NCI-H2107 (cell line): ENCODE data around the gene AGBL4.
"Not testable (repeated sequence)": the region's sequence is repeated elsewhere in the genome, so short reads cannot be mapped to it uniquely, and the experiment has no call there.

Experiments used
- DNase-seq: peaks from one replicate; lab custom pipeline; 2025; lab: John Stamatoyannopoulos, UW

Gene AGBL4

DNA sequence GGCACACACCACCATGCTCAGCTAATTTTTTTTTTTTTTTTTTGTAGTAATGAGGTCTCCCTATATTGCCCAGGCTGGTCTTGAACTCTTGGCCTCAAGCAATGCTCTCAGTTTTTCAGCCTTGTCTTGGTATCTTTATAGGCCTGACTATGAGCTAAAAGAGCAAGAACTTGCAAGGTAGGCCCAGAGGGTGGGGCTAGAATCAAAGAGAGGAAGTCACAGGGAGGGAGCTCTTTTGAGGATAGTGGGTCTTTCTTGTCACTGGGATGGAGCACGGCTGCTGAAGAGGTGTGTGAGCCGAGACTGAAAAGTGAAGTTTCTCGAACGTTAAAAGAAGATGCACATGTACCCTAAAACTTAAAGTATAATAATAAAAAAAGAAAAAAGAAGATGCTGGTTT lies 987.1 kb downstream of the AGBL4 start:
- DNase-seq, result no peak

DNA sequence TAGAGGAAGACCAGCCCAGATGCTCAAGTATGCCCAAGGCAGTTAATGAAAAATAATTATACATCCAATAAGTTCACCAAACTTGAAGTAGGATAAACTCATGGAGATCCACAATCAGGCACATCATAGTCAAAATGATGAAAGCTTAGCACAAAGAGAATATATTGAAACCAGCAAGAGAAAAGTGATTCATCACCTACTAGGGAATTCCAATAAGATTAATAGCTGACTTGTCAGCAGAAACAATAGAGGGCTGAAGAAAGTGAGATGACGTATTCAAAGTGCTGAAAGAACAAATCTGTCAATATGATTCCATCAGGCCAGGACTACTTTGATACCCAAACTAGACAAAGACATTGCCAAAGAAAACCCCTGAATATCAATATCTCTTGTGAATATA lies 995.4 kb downstream of the AGBL4 start:
- DNase-seq, result no peak

GRCh38 chr1:49026230-49026811 lies 997.4 kb downstream of the AGBL4 start:
- DNase-seq, result no peak

GRCh38 chr1:49016030-49016977 lies 1007.5 kb downstream of the AGBL4 start:
- DNase-seq, result no peak

- DNase-seq, result no peak
These were observed 1010.7 kb downstream of the AGBL4 start for GRCh38 chr1:49013079-49013478.

DNA sequence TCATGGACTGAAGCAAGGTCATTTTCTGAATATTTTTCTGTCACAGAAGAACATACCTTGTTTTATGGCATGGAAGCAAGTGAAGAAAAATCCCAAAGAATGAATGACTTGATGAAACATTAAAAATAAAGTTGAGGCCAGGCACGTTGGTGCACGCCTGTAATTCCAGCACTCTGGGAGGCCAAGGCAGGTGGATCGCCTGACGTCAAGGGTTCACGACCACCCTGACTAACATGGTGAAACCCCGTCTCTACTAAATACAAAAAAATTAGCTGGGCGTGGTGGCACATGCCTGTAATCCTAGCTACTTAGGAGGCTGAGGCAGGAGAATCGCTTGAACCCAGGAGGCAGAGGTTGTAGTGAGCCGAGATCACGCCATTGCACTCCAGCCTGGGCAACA lies 1020.8 kb downstream of the AGBL4 start:
- DNase-seq, result not testable (repeated sequence)

DNA sequence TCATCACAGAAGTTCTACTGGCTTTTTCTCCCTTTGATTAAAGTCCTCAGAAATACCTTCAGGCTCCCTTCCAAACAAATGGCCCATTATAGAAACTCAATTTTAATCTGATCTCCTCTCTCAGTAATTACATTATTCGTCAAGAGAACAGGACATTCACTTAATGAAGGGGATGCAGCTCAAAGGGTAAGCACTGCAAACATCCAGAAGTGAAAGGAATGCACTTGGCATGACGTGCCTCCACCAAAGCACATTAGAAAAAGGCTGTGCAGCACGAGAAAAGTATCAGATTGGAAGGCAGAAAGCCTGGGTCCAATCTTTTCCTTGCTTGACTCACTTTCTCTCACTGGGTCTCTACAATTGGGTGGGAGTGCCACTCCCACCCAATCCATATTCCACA lies 1024.4 kb downstream of the AGBL4 start:
- no peak for DNase-seq

- DNase-seq, result no peak
These were observed 1027.4 kb downstream of the AGBL4 start for GRCh38 chr1:48996311-48996710.

- DNase-seq, result no peak
These were observed 1035.0 kb downstream of the AGBL4 start for GRCh38 chr1:48988633-48989197.

DNA sequence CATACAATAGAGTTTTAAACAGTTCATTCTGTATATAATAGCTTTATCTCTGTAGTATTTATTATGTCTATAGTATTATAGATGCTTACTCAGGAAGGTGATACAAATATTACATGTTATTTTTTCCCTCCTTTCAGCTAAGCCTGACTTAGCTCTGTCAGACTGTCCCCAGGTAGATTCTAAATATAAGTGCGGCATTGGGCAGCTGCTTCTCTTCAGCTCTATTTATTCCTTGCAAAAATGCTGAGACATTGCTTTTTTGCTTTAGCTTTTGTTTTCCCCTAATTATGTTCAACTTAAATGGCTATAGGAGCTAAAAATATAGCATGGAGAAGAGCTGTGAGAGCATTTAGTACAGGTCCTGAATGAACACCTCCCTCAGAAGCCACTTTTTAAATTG lies 1043.8 kb downstream of the AGBL4 start:
- DNase-seq, result no peak

DNA sequence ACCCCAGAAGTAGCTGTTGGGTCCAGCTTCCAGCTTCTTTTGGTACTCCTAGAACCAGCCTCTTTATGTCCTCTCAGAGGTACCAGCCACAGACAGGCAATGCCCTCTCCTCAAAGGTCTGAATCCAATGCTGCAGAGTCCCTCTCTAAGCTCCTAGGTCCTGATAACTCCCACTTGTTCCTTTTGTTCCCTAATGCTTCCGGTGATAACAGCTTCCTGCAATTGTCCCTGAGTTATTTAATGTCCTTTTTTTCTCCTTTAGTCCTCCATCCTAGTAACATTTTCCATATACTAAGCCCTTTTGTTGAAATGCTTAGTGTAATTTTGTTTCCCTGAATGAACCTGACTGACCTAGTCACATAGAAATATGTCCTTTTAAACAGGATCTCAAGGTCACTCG lies 1045.3 kb downstream of the AGBL4 start:
- DNase-seq, result no peak

DNA sequence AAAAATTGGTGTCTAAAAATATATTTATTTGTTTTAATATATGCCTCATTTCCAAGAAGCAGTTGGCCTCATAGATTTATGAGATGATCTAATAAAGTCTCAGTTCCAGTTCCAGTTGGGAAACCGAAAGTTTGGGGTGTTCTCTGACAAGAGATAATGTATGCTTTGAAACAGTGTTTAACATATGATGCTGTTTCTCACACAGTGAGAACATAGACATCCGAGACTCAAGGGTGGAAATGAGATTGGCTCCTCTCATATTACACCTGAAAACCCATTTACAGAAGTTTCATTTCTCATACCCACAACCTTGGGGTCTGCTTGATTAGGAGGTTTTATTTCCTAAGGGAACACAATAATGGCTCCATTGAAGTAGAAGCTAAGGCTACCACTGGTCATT lies 1046.5 kb downstream of the AGBL4 start:
- DNase-seq, result no peak

DNA sequence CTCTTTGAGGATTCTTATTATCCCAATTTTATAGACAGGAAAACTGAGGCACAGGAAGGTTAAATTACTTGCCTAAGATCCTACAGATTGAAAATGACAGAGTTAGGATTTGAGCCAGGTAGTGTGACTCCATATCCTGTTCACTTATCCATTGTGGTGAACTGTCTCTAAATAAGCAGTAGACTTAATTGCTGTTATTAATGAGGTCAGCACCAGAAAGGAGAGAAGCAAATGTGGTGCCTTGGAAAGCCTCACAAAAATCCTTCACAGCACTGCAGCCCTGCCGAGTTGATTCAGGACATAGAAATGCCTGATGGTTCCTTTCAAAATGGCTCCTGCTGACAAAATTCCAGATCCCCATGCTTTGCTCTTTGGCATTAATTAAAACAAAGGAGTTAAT lies 1053.8 kb downstream of the AGBL4 start:
- DNase-seq, result no peak

DNA sequence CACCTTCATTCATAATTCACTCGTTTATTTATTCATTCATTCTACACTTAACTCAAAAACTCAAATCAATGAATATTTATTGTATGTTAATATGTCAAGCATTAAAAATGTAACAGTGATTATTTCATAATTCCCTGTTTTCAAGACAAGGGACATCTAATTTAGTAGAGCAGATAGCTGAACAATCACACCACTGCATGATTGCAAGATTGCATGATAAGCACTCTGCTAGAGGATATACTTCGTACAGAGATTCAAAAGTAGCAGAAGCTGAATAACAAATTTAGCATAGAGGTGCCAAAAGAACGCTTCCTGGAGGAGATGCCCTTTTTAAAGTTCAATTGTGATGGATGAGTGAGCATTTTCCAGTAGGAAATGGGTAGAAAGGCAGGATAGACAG lies 1056.4 kb downstream of the AGBL4 start:
- no peak for DNase-seq

GRCh38 chr1:48966583-48966982 lies 1057.2 kb downstream of the AGBL4 start:
- no peak for DNase-seq

DNA sequence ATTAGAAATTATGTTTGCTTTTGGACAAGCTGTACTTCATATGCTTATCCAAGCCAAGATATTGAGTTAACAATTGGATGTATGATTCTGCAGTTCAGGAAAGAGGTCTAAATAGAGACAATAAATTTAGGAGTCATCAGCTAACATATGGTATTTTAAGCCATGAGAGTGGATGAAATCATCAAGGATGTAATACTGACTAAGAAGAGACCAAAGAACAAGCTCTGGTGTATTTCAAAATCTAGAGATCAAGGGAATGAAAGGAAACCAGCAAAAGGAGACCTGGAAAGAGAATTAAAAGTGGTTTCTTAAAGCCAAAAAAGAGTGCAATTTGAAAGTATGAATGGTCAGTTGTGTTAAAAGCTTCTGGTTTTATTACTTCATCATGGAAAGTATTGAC lies 1063.4 kb downstream of the AGBL4 start:
- DNase-seq, result no peak

- DNase-seq, result no peak
These were observed 1068.0 kb downstream of the AGBL4 start for GRCh38 chr1:48955774-48956173.

DNA sequence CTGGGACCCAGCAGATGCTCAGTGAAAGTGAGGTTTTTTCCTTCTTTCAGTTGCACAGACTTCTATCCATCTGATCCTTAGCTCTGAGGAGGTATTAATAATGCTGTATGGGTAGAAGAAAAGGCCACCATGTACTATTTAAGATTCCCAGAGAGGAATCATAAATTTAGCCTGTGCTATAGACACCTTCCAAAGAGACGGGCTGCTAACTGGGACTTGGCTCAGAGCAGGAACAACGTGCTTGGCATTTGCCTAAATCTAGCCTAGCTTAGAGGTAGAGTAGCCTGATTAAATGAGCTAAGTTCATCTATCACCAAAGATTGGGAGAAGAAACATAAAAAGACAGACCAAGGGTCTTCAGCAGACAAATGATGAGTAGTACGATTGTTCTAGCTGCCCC lies 1070.1 kb downstream of the AGBL4 start:
- DNase-seq, result no peak

DNA sequence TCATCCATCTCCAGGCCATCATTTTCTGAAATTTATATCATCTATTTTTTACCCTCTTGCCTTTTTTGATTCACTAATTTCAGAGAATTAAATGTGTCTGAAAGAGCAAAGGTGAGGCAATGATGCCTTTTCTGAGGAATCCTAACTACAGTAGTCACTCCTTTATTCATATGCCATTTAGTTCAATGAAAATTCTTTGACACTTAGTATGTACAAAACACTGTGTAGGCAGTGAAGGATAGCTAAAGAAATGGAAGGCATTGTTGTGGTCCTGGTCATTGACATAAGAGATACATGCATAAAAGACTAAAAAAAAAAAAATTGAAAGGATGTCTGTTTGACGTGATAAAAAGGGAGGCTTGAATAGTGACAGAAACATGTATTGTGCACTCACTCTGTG lies 1075.2 kb downstream of the AGBL4 start:
- DNase-seq, result no peak

DNA sequence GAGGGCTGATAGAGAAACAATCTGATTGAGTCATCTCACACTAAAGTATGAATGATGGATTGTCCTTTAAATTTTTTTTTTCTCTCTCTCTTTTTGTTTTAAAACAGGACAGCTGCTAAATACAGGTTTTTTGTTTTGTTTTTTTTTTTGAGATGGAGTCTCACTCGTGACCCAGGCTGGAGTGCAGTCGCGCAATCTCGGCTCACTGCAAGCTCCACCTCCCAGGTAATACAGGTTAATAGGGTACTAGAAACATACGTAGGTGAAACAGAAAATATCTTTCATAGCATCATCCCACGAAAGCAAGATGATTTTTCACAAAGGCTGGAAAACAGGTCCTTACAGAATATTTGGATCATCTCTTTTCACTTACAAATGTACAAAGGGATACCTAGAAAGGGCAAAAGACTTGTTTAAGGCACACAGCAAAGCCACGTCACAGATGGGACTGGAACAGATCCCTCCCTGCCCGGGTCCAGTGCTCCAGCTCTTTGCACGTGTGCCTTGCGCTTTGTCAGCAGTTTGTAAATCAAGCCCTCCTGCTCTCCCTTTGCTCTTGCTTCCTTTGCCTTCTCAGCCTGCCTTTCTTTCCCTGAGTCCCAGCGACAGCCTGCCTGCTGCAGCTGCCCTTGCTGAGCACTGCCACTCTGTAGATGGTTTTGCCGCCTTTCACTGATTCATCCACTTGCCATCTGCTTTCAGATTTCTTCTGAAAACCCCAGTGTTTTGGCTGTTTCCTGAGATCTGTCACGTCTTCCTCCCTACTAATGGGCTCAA lies 1075.8 kb downstream of the AGBL4 start:
- DNase-seq, result no peak

DNA sequence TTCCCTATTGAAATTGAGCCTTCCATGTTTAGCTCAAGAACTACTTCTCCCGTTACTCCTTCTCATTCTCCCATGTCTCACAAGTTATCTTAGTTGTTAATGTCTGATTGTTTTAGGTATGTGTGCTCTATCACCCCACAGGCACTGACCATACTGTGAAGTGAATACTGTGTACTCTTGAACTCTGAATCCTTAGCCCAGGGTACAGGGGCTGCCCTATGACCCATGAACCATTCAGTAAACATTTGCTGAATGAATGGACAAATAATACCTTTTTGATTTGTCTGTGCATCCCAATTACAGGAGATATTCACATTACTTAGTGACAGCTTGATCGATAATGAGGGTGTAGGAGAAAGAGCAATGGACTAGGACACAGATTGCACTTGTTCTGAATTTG lies 1077.7 kb downstream of the AGBL4 start:
- no peak for DNase-seq

GRCh38 chr1:48944811-48945210 lies 1078.9 kb downstream of the AGBL4 start:
- no peak for DNase-seq

DNA sequence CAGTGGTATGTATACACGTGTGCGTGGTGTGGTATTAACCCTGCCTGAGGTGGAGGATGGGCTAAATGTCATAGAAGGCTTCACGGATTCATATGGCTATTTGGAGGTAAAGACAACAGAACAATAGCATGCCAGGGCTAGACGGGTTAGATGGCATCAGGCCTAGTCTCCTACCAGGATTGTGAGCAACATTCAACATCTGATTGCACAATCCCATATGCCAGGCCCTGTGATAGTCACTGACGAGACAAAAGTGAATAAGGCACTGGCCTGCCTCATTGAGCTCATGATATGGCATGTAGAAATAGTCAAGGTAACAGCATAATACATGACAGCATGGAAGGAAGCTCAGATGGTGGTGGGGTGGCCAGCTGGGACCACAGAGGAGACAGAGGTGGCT lies 1079.9 kb downstream of the AGBL4 start:
- no peak for DNase-seq
